ENCODE measurements around the gene ENPP3.

DNA sequence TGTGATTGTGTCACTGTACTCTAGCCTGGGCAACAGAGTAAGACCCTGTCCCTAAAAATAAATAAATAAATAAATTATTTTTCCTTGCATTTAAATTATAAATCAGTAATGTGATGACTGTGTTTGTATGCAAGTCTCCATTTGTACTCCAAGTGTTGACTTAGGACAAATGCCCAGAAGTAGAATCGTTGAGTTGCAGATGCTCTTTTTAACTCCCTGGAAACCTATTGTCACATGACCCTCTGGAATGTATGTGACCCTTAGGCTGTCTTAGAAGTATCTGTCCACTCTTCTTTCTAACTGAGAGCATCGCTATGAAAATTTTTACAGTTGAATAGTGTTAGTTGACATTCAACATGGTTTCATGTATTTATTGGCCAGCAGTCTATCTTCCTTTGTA is 45.3 kb downstream of the ENPP3 start:
- TF ChIP-seq POLR2A (IDR thresholded peaks at IDR 0.05) (no peak), EP300 (IDR thresholded peaks at IDR 0.05) (no peak)
- TF ChIP-seq, protein P1, sequence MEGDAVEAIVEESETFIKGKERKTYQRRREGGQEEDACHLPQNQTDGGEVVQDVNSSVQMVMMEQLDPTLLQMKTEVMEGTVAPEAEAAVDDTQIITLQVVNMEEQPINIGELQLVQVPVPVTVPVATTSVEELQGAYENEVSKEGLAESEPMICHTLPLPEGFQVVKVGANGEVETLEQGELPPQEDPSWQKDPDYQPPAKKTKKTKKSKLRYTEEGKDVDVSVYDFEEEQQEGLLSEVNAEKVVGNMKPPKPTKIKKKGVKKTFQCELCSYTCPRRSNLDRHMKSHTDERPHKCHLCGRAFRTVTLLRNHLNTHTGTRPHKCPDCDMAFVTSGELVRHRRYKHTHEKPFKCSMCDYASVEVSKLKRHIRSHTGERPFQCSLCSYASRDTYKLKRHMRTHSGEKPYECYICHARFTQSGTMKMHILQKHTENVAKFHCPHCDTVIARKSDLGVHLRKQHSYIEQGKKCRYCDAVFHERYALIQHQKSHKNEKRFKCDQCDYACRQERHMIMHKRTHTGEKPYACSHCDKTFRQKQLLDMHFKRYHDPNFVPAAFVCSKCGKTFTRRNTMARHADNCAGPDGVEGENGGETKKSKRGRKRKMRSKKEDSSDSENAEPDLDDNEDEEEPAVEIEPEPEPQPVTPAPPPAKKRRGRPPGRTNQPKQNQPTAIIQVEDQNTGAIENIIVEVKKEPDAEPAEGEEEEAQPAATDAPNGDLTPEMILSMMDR (IDR thresholded peaks at IDR 0.05) = no peak
